ENCODE measurements around the gene MAPKAPK5. TPM values are rescaled to one million over a fixed set of nuclear protein-coding genes. Genes with fewer than 3 reads are reported as not detected.

MAPKAPK5 gene
- total and polyA plus RNA-seq, 10 of the 15 experiments (the other 5 are each of a cell fraction or from before 2014, with no cell fraction given) = 12.6 to 54.3 (median 41.5) TPM

GRCh38 chr12:111825509-111825908, 16.5 kb upstream of the MAPKAPK5 start (continued):
- TF ChIP-seq YY1 (IDR thresholded peaks at IDR 0.05; ENCODE audit: low read depth, low read length) (no peak), GABPA (IDR thresholded peaks at IDR 0.05; ENCODE audit: low read depth) (no peak), NFXL1 (IDR thresholded peaks at IDR 0.05; ENCODE audit: borderline replicate concordance) (no peak), KAT2A (conservative IDR thresholded peaks at IDR 0.05; ENCODE audit: control insufficient read depth, low read depth, low read length) (no peak), RAD51 (IDR thresholded peaks at IDR 0.05) (no peak), HDAC2 (IDR thresholded peaks at IDR 0.05) (no peak), LARP7 (IDR thresholded peaks at IDR 0.05) (no peak), NR2F1 (conservative IDR thresholded peaks at IDR 0.05) (no peak), MYB (IDR thresholded peaks at IDR 0.05; ENCODE audit: borderline replicate concordance, low read depth, low read length) (no peak)
- TF ChIP-seq, protein P1, sequence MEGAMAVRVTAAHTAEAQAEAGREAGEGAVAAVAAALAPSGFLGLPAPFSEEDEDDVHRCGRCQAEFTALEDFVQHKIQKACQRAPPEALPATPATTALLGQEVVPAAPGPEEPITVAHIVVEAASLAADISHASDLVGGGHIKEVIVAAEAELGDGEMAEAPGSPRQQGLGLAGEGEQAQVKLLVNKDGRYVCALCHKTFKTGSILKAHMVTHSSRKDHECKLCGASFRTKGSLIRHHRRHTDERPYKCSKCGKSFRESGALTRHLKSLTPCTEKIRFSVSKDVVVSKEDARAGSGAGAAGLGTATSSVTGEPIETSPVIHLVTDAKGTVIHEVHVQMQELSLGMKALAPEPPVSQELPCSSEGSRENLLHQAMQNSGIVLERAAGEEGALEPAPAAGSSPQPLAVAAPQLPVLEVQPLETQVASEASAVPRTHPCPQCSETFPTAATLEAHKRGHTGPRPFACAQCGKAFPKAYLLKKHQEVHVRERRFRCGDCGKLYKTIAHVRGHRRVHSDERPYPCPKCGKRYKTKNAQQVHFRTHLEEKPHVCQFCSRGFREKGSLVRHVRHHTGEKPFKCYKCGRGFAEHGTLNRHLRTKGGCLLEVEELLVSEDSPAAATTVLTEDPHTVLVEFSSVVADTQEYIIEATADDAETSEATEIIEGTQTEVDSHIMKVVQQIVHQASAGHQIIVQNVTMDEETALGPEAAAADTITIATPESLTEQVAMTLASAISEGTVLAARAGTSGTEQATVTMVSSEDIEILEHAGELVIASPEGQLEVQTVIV (IDR thresholded peaks at IDR 0.05; ENCODE audit: borderline replicate concordance, partially characterized antibody) = no peak
- TF ChIP-seq, protein P2, sequence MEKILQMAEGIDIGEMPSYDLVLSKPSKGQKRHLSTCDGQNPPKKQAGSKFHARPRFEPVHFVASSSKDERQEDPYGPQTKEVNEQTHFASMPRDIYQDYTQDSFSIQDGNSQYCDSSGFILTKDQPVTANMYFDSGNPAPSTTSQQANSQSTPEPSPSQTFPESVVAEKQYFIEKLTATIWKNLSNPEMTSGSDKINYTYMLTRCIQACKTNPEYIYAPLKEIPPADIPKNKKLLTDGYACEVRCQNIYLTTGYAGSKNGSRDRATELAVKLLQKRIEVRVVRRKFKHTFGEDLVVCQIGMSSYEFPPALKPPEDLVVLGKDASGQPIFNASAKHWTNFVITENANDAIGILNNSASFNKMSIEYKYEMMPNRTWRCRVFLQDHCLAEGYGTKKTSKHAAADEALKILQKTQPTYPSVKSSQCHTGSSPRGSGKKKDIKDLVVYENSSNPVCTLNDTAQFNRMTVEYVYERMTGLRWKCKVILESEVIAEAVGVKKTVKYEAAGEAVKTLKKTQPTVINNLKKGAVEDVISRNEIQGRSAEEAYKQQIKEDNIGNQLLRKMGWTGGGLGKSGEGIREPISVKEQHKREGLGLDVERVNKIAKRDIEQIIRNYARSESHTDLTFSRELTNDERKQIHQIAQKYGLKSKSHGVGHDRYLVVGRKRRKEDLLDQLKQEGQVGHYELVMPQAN (conservative IDR thresholded peaks at IDR 0.05) = no peak
